GM23338 (cell line): Measurements from ENCODE around the gene DCP1B. TPM values are rescaled to one million over a fixed set of nuclear protein-coding genes. Genes with fewer than 3 reads are reported as not detected.

ENCODE experiments used
- ATAC-seq: fragments of 200-7000 bp; cut with Tn5 transposase; 3 replicates; pipeline ENCODE4 v1.9.1; 2020
- DNase-seq: peaks from one replicate; pipeline ENCODE4 v3.0.0-alpha.2; 2015; ENCODE audit warnings: low spot score
- H2AFZ ChIP-seq: fragments of 200-600 bp; sonication (generic); 2 replicates; pipeline ENCODE4 v1.8.0; 2016; ENCODE audit warnings: antibody characterized with exemption, mild to moderate bottlenecking, moderate library complexity
- H3F3A ChIP-seq: fragments of 200-600 bp; sonication (generic); replicated peaks from 2 replicates; pipeline ENCODE4 v1.8.0; 2017; ENCODE audit warnings: antibody characterized with exemption, mixed run types, low read depth
- H3K27ac ChIP-seq: fragments of 200-600 bp; sonication (generic); 2 replicates; pipeline ENCODE4 v1.6.1; 2016; ENCODE audit warnings: low read depth
- H3K27me3 ChIP-seq: fragments of 200-600 bp; sonication (generic); 2 replicates; pipeline ENCODE4 v1.8.0; 2016; ENCODE audit warnings: mild to moderate bottlenecking, mixed run types, moderate library complexity; ENCODE audit not compliant: insufficient read depth
- H3K36me3 ChIP-seq: fragments of 200-600 bp; sonication (generic); 2 replicates; pipeline ENCODE4 v1.8.0; 2016; ENCODE audit warnings: mild to moderate bottlenecking; ENCODE audit not compliant: insufficient read depth
- H3K4me1 ChIP-seq: fragments of 200-600 bp; sonication (generic); 2 replicates; pipeline ENCODE4 v1.8.0; 2016; ENCODE audit warnings: mild to moderate bottlenecking, moderate library complexity; ENCODE audit not compliant: insufficient read depth
- H3K4me2 ChIP-seq: fragments of 200-600 bp; sonication (generic); 2 replicates; pipeline ENCODE4 v1.7.1; 2017; ENCODE audit warnings: mixed run types
- H3K4me3 ChIP-seq: fragments of 200-600 bp; sonication (generic); 2 replicates; pipeline ENCODE4 v1.6.1; 2016; ENCODE audit warnings: mixed run types
- H3K79me2 ChIP-seq: fragments of 200-600 bp; sonication (generic); replicated peaks from 2 replicates; pipeline ENCODE4 v1.8.0; 2017; ENCODE audit warnings: mild to moderate bottlenecking; ENCODE audit not compliant: insufficient read depth
- H3K9me2 ChIP-seq: fragments of 200-600 bp; sonication (generic); 2 replicates; pipeline ENCODE4 v1.8.0; 2017; ENCODE audit not compliant: insufficient read depth
- H4K20me1 ChIP-seq: fragments of 200-600 bp; sonication (generic); replicated peaks from 2 replicates; pipeline ENCODE4 v1.8.0; 2017; ENCODE audit warnings: mild to moderate bottlenecking; ENCODE audit not compliant: insufficient read depth
- H3K27ac Mint-ChIP-seq: 2 replicates; pipeline ENCODE4 v1.8.0; 2020; ENCODE audit warnings: inconsistent platforms, mild to moderate bottlenecking, moderate library complexity, mixed read lengths
- H3K27me3 Mint-ChIP-seq: 3 replicates; pipeline ENCODE4 v1.8.0; 2022; ENCODE audit warnings: low read depth, mild to moderate bottlenecking, moderate library complexity, mixed read lengths, inconsistent platforms; ENCODE audit not compliant: insufficient read depth, poor library complexity
- H3K36me3 Mint-ChIP-seq: 3 replicates; pipeline ENCODE4 v1.8.0; 2021; ENCODE audit warnings: low read depth, mild to moderate bottlenecking, inconsistent platforms, moderate library complexity, mixed read lengths
- H3K4me1 Mint-ChIP-seq: 3 replicates; pipeline ENCODE4 v1.8.0; 2020; ENCODE audit warnings: mild to moderate bottlenecking, inconsistent platforms, mixed read lengths
- H3K4me3 Mint-ChIP-seq: 3 replicates; pipeline ENCODE4 v1.8.0; 2021; ENCODE audit warnings: moderate library complexity, mild to moderate bottlenecking, inconsistent platforms, mixed read lengths
- H3K9me3 Mint-ChIP-seq: 3 replicates; pipeline ENCODE4 v1.8.0; 2020; ENCODE audit warnings: moderate library complexity, mild to moderate bottlenecking, inconsistent platforms, mixed read lengths
- CREB1 ChIP-seq: fragments of 250-450 bp; sonication (Bioruptor Pico); IDR thresholded peaks from 2 replicates; pipeline ENCODE4 v1.5.0; 2020; ENCODE audit warnings: low read depth, mild to moderate bottlenecking, moderate library complexity
- CTCF ChIP-seq, 2 experiments: fragments of 200-600 bp in 1 of 2; sonication (generic) in 1 of 2; conservative IDR thresholded peaks; 2 replicates each; pipeline versions ENCODE4 v1.5.1 to v1.6.1; 2016 to 2017; ENCODE audit warnings: antibody characterized with exemption in 2 of 2, low read depth in 2 of 2, mild to moderate bottlenecking in 2 of 2, moderate library complexity in 1 of 2
- ETS1 ChIP-seq: IDR thresholded peaks from 2 replicates; pipeline ENCODE4 v1.6.1; 2016; ENCODE audit warnings: antibody characterized with exemption
- EZH2 ChIP-seq: fragments of 200-600 bp; sonication (generic); IDR thresholded peaks from one replicate; pipeline ENCODE4 v1.8.0; 2017; ENCODE audit warnings: antibody characterized with exemption, mild to moderate bottlenecking, low read depth; ENCODE audit not compliant: unreplicated experiment
- EZH2phosphoT487 ChIP-seq: fragments of 200-600 bp; sonication (generic); IDR thresholded peaks from one replicate; pipeline ENCODE4 v1.8.1; 2018; ENCODE audit warnings: antibody characterized with exemption; ENCODE audit not compliant: unreplicated experiment
- NANOG ChIP-seq: IDR thresholded peaks from 2 replicates; pipeline ENCODE4 v1.6.1; 2016; ENCODE audit warnings: antibody characterized with exemption, borderline replicate concordance
- POLR2AphosphoS5 ChIP-seq: IDR thresholded peaks from 2 replicates; pipeline ENCODE4 v1.6.1; 2016; ENCODE audit warnings: antibody characterized with exemption, low read depth
- REST ChIP-seq: IDR thresholded peaks from one replicate; pipeline ENCODE4 v1.6.1; 2018; ENCODE audit warnings: antibody characterized with exemption; ENCODE audit not compliant: unreplicated experiment
- STAT1 ChIP-seq: IDR thresholded peaks from one replicate; pipeline ENCODE4 v1.6.1; 2016; ENCODE audit warnings: antibody characterized with exemption; ENCODE audit not compliant: unreplicated experiment
- polyA plus RNA-seq: library from polyadenylated mRNA; unstranded; fragments of >200 nt; fragmentation: Nextera tagmentation; extraction: Ambion mirVana; gene quantifications from 2 replicates; pipeline ENCODE4 v1.2.1, GENCODE V29; 2016
- total RNA-seq: library from RNA; depleted of rRNA; stranded (reverse); fragments of >200 nt; shearing (Covaris generic); gene quantifications from 2 replicates; pipeline ENCODE4 v1.2.3, GENCODE V29; 2014

Gene DCP1B
- total and polyA plus RNA-seq, 2 experiments from 2014 or later = 24.4 to 29.8 TPM

- Histone ChIP-seq H3K9me2 (no peaks in the 10 kb centered on the region), H3K27ac (no peak overlapping the region), H3K4me3 (no peak overlapping the region), H4K20me1 (no peaks in the 10 kb centered on the region), H3K79me2 (no peaks in the 10 kb centered on the region), H3K36me3 (no peaks in the 10 kb centered on the region), H3F3A (no peaks in the 10 kb centered on the region), H3K4me1 (no peaks in the 10 kb centered on the region), H3K4me2 (no peak overlapping the region), H3K27me3 (no peaks in the 10 kb centered on the region), H2AFZ (no peak overlapping the region)
- ATAC-seq (peak; percentile 12; the same call in 2 of the 3 replicates), DNase-seq (no peak)
- Mint-ChIP-seq H3K27me3 (peaks cover 12% of the 10 kb centered on the region), H3K9me3 (no peaks in the 10 kb centered on the region; the same call in 2 of the 3 replicates), H3K27ac (no peak overlapping the region), H3K4me3 (no peak overlapping the region), H3K36me3 (no peaks in the 10 kb centered on the region), H3K4me1 (peaks cover 11% of the 10 kb centered on the region)
- TF ChIP-seq REST (no peak), STAT1 (no peak), EZH2 (no peak), NANOG (no peak), CREB1 (CRISPR knock-in tag) (no peak), EZH2phosphoT487 (no peak), POLR2AphosphoS5 (no peak), ETS1 (no peak)
Observed at GRCh38 chr12:1913377-1914113, 90.7 kb downstream of the DCP1B start.

GRCh38 chr12:1912580-1913376 lies 91.5 kb downstream of the DCP1B start:
- Histone ChIP-seq H3K4me2 (no peak overlapping the region), H4K20me1 (no peaks in the 10 kb centered on the region), H2AFZ (no peak overlapping the region), H3K9me2 (no peaks in the 10 kb centered on the region), H3F3A (no peaks in the 10 kb centered on the region), H3K79me2 (no peaks in the 10 kb centered on the region), H3K4me1 (no peaks in the 10 kb centered on the region), H3K27ac (no peak overlapping the region), H3K36me3 (no peaks in the 10 kb centered on the region), H3K27me3 (no peaks in the 10 kb centered on the region), H3K4me3 (no peak overlapping the region)
- Mint-ChIP-seq H3K9me3 (peaks cover 1% of the 10 kb centered on the region; the same call in 1 of the 3 replicates), H3K27me3 (peaks cover 12% of the 10 kb centered on the region), H3K27ac (no peak overlapping the region), H3K4me3 (no peak overlapping the region), H3K36me3 (no peaks in the 10 kb centered on the region), H3K4me1 (peaks cover 7% of the 10 kb centered on the region)
- ATAC-seq (no peak), DNase-seq (no peak)
- no peak for TF ChIP-seq CTCF (conservative IDR thresholded peaks at IDR 0.05; ENCODE audit: low read depth in 2 of 2)
